Measurements from ENCODE around the gene TSHZ1.

Gene TSHZ1

GRCh38 chr18:75309564-75309963 is 99.0 kb downstream of the TSHZ1 start:
- H3K27ac ChIP-seq = no peak overlapping the region
- TF ChIP-seq Cebpa-rat (IDR thresholded peaks at IDR 0.05) = no peak

GRCh38 chr18:75314117-75314516 is 103.5 kb downstream of the TSHZ1 start:
- H3K9ac ChIP-seq = no peak overlapping the region
- no peak overlapping the region for H3K4me2 ChIP-seq
- peaks cover 16% of the 10 kb centered on the region for H3K9me3 ChIP-seq
- no peaks in the 10 kb centered on the region for H4K20me1 ChIP-seq
- H3K27ac ChIP-seq = no peak overlapping the region
- H3K27me3 ChIP-seq = no peaks in the 10 kb centered on the region
- TF ChIP-seq Cebpa-rat (IDR thresholded peaks at IDR 0.05) = no peak
- H3K36me3 ChIP-seq = no peaks in the 10 kb centered on the region
- peaks cover 8% of the 10 kb centered on the region; the same call in 1 of the 2 replicates for H3K4me1 ChIP-seq
- H3K4me3 ChIP-seq = no peak overlapping the region

More at GRCh38 chr18:75309564-75309963, 99.0 kb downstream of the TSHZ1 start:
- Histone ChIP-seq H3K4me2 (no peak overlapping the region), H3K36me3 (no peaks in the 10 kb centered on the region), H3K4me3 (no peak overlapping the region), H3K9me3 (peaks cover 48% of the 10 kb centered on the region), H3K4me1 (peaks cover 8% of the 10 kb centered on the region; the same call in 1 of the 2 replicates), H4K20me1 (no peaks in the 10 kb centered on the region), H3K27me3 (no peaks in the 10 kb centered on the region), H3K9ac (no peak overlapping the region)

- Histone ChIP-seq H3K27me3 (no peaks in the 10 kb centered on the region), H3K9ac (no peak overlapping the region), H3K9me3 (peaks cover 11% of the 10 kb centered on the region), H3K27ac (no peak overlapping the region), H3K4me3 (no peak overlapping the region), H3K4me1 (peaks cover 8% of the 10 kb centered on the region; the same call in 1 of the 2 replicates), H3K36me3 (no peaks in the 10 kb centered on the region), H3K4me2 (no peak overlapping the region), H4K20me1 (no peaks in the 10 kb centered on the region)
- no peak for TF ChIP-seq Cebpa-rat (IDR thresholded peaks at IDR 0.05)
These were observed 104.0 kb downstream of the TSHZ1 start for GRCh38 chr18:75314606-75315005.

- no peaks in the 10 kb centered on the region for H3K9me3 ChIP-seq
- H3K36me3 ChIP-seq = no peaks in the 10 kb centered on the region
- H4K20me1 ChIP-seq = no peaks in the 10 kb centered on the region
- TF ChIP-seq Cebpa-rat (IDR thresholded peaks at IDR 0.05) = no peak
- no peaks in the 10 kb centered on the region for H3K4me1 ChIP-seq
- no peaks in the 10 kb centered on the region for H3K27me3 ChIP-seq
- H3K9ac ChIP-seq = no peak overlapping the region
- H3K4me2 ChIP-seq = no peak overlapping the region
- H3K27ac ChIP-seq = no peak overlapping the region
- H3K4me3 ChIP-seq = no peak overlapping the region
These were observed 105.6 kb downstream of the TSHZ1 start for GRCh38 chr18:75316223-75316622.

GRCh38 chr18:75316826-75317225 is 106.2 kb downstream of the TSHZ1 start:
- Histone ChIP-seq H3K27me3 (no peaks in the 10 kb centered on the region), H3K4me2 (no peak overlapping the region), H4K20me1 (no peaks in the 10 kb centered on the region), H3K9ac (no peak overlapping the region), H3K4me3 (no peak overlapping the region), H3K9me3 (no peaks in the 10 kb centered on the region), H3K36me3 (no peaks in the 10 kb centered on the region), H3K4me1 (no peaks in the 10 kb centered on the region), H3K27ac (no peak overlapping the region)
- no peak for TF ChIP-seq Cebpa-rat (IDR thresholded peaks at IDR 0.05)

GRCh38 chr18:75317300-75317699 is 106.7 kb downstream of the TSHZ1 start:
- Histone ChIP-seq H3K4me2 (no peak overlapping the region), H3K4me1 (no peaks in the 10 kb centered on the region), H3K4me3 (no peak overlapping the region)

GRCh38 chr18:75317703-75318102 is 107.1 kb downstream of the TSHZ1 start:
- H3K9me3 ChIP-seq = no peaks in the 10 kb centered on the region
- H3K27ac ChIP-seq = no peak overlapping the region
- H3K4me2 ChIP-seq = no peak overlapping the region
- no peak for TF ChIP-seq Cebpa-rat (IDR thresholded peaks at IDR 0.05)
- no peaks in the 10 kb centered on the region for H3K4me1 ChIP-seq
- H3K36me3 ChIP-seq = no peaks in the 10 kb centered on the region
- H3K4me3 ChIP-seq = no peak overlapping the region
- no peaks in the 10 kb centered on the region for H3K27me3 ChIP-seq
- no peak overlapping the region for H3K9ac ChIP-seq
- no peaks in the 10 kb centered on the region for H4K20me1 ChIP-seq

More at GRCh38 chr18:75317300-75317699, 106.7 kb downstream of the TSHZ1 start:
- Histone ChIP-seq H3K36me3 (no peaks in the 10 kb centered on the region), H3K27me3 (no peaks in the 10 kb centered on the region), H3K9me3 (no peaks in the 10 kb centered on the region), H3K27ac (no peak overlapping the region), H4K20me1 (no peaks in the 10 kb centered on the region), H3K9ac (no peak overlapping the region)
- TF ChIP-seq Cebpa-rat (IDR thresholded peaks at IDR 0.05) = no peak

- no peak overlapping the region for H3K27ac ChIP-seq
- no peaks in the 10 kb centered on the region for H3K27me3 ChIP-seq
- H3K4me3 ChIP-seq = no peak overlapping the region
- H3K4me2 ChIP-seq = no peak overlapping the region
- no peak overlapping the region for H3K9ac ChIP-seq
- no peaks in the 10 kb centered on the region for H3K36me3 ChIP-seq
- H3K9me3 ChIP-seq = no peaks in the 10 kb centered on the region
- H3K4me1 ChIP-seq = no peaks in the 10 kb centered on the region
- no peaks in the 10 kb centered on the region for H4K20me1 ChIP-seq
- no peak for TF ChIP-seq Cebpa-rat (IDR thresholded peaks at IDR 0.05)
These were observed 109.3 kb downstream of the TSHZ1 start for GRCh38 chr18:75319905-75320304.

GRCh38 chr18:75320506-75320905 is 109.9 kb downstream of the TSHZ1 start:
- H3K27me3 ChIP-seq = no peaks in the 10 kb centered on the region
- H3K9me3 ChIP-seq = peaks cover 3% of the 10 kb centered on the region; the same call in 1 of the 2 replicates
- no peak for TF ChIP-seq Cebpa-rat (IDR thresholded peaks at IDR 0.05)
- no peaks in the 10 kb centered on the region for H3K36me3 ChIP-seq
- no peaks in the 10 kb centered on the region for H3K4me1 ChIP-seq
- H3K9ac ChIP-seq = no peak overlapping the region
- no peak overlapping the region for H3K4me2 ChIP-seq
- no peak overlapping the region for H3K4me3 ChIP-seq
- H4K20me1 ChIP-seq = no peaks in the 10 kb centered on the region
- H3K27ac ChIP-seq = no peak overlapping the region

- Histone ChIP-seq H3K9me3 (peaks cover 7% of the 10 kb centered on the region; the same call in 1 of the 2 replicates), H3K4me3 (no peak overlapping the region), H3K36me3 (no peaks in the 10 kb centered on the region), H4K20me1 (no peaks in the 10 kb centered on the region), H3K27ac (no peak overlapping the region), H3K4me2 (no peak overlapping the region), H3K27me3 (no peaks in the 10 kb centered on the region), H3K4me1 (no peaks in the 10 kb centered on the region), H3K9ac (no peak overlapping the region)
- no peak for TF ChIP-seq Cebpa-rat (IDR thresholded peaks at IDR 0.05)
These were observed 110.8 kb downstream of the TSHZ1 start for GRCh38 chr18:75321431-75321830.

- Histone ChIP-seq H3K9ac (no peak overlapping the region), H3K27ac (no peak overlapping the region), H3K4me1 (no peaks in the 10 kb centered on the region), H3K4me3 (no peak overlapping the region), H3K9me3 (peaks cover 15% of the 10 kb centered on the region; the same call in 1 of the 2 replicates), H3K27me3 (no peaks in the 10 kb centered on the region), H3K36me3 (no peaks in the 10 kb centered on the region), H3K4me2 (no peak overlapping the region), H4K20me1 (no peaks in the 10 kb centered on the region)
- TF ChIP-seq Cebpa-rat (IDR thresholded peaks at IDR 0.05) = no peak
These were observed 111.6 kb downstream of the TSHZ1 start for GRCh38 chr18:75322206-75322605.
